H1 (cell line): ENCODE data around the gene RGL3. TPM values are rescaled to one million over a fixed set of nuclear protein-coding genes. Genes with fewer than 3 reads are reported as not detected.
A peak's percentile ranks its signal among the peaks of the same experiment; 100 is the strongest.

Source experiments
- CTCF ChIA-PET: fragments of 300-600 bp; sonication (Branson Sonifier 250); formaldehyde crosslinking; loops from one replicate; lab custom pipeline; 2021; ENCODE audit not compliant: partially characterized antibody; lab: Charles Lee
- POLR2A ChIA-PET: fragments of 300-600 bp; sonication (Branson Sonifier 250); formaldehyde crosslinking; loops from one replicate; lab custom pipeline; 2021; ENCODE audit warnings: inconsistent platforms; ENCODE audit not compliant: partially characterized antibody; lab: Charles Lee
- DNase-seq, 2 experiments: peaks; one replicate each; pipeline versions ENCODE4 v3.0.0 to v3.0.0-alpha.2; 2010 to 2022; ENCODE audit warnings: low spot score in 2 of 2, low read depth in 1 of 2, mixed read lengths in 1 of 2
- FAIRE-seq: peaks from 2 replicates; lab custom pipeline; 2011; peaks lifted over from hg19 to GRCh38; lab: Jason Lieb, UNC
- H2AFZ ChIP-seq: 2 replicates; pipeline ENCODE4 v1.8.1; 2012; ENCODE audit warnings: low read length, inconsistent platforms
- H2AK5ac ChIP-seq: 2 replicates; pipeline ENCODE4 v1.6.1; 2013; ENCODE audit warnings: low read depth, low read length
- H2BK120ac ChIP-seq: replicated peaks from 2 replicates; pipeline ENCODE3; 2013; ENCODE audit warnings: low read depth, low read length, inconsistent platforms
- H2BK12ac ChIP-seq: 2 replicates; pipeline ENCODE4 v1.6.1; 2013; ENCODE audit warnings: low read depth, low read length
- H2BK15ac ChIP-seq: 2 replicates; pipeline ENCODE4 v1.6.1; 2013; ENCODE audit warnings: low read length
- H2BK20ac ChIP-seq: 2 replicates; pipeline ENCODE4 v1.6.1; 2013; ENCODE audit warnings: low read length
- H2BK5ac ChIP-seq: 2 replicates; pipeline ENCODE4 v1.6.1; 2013; ENCODE audit warnings: low read depth, low read length
- H3K14ac ChIP-seq: 2 replicates; pipeline ENCODE4 v1.6.1; 2013; ENCODE audit warnings: inconsistent platforms; ENCODE audit not compliant: insufficient read length
- H3K18ac ChIP-seq: 2 replicates; pipeline ENCODE4 v1.6.1; 2013; ENCODE audit warnings: low read length; ENCODE audit errors: extremely low read depth
- H3K23ac ChIP-seq: 2 replicates; pipeline ENCODE4 v1.6.1; 2013; ENCODE audit warnings: inconsistent platforms; ENCODE audit not compliant: insufficient read length
- H3K23me2 ChIP-seq: 2 replicates; pipeline ENCODE4 v1.6.1; 2013; ENCODE audit warnings: low read depth, low read length
- H3K27ac ChIP-seq: 2 replicates; pipeline ENCODE4 v1.6.1; 2011; ENCODE audit warnings: low read depth, low read length, inconsistent platforms
- H3K27me3 ChIP-seq, 4 experiments: replicated peaks in 1 of 4; 1 replicate in 1 of 4; 2 replicates in 3 of 4; pipeline versions ENCODE4 v1.6.1 to v1.8.1; 2011 to 2013; ENCODE audit warnings: low read length in 3 of 4, mild to moderate bottlenecking in 3 of 4, inconsistent platforms in 2 of 4, mixed read lengths in 2 of 4, moderate library complexity in 1 of 4; ENCODE audit not compliant: control insufficient read depth in 3 of 4, insufficient read depth in 3 of 4; ENCODE audit errors: extremely low read depth in 1 of 4
- H3K36me3 ChIP-seq, 4 experiments: 2 replicates each; pipeline versions ENCODE4 v1.6.1 to v1.8.1; 2011 to 2013; ENCODE audit warnings: mild to moderate bottlenecking in 4 of 4, low read length in 3 of 4, moderate library complexity in 2 of 4, control low read depth in 1 of 4, inconsistent platforms in 1 of 4; ENCODE audit not compliant: insufficient read depth in 4 of 4, control insufficient read depth in 2 of 4
- H3K4ac ChIP-seq: replicated peaks from 2 replicates; pipeline ENCODE3; 2013; ENCODE audit warnings: low read length, low read depth, mixed read lengths, inconsistent platforms; ENCODE audit not compliant: insufficient read length
- H3K4me1 ChIP-seq, 4 experiments: replicated peaks in 1 of 4; 1 replicate in 1 of 4; 2 replicates in 3 of 4; pipeline versions ENCODE4 v1.6.1 to v1.8.1; 2011 to 2013; ENCODE audit warnings: low read length in 3 of 4, inconsistent platforms in 2 of 4, mixed read lengths in 1 of 4; ENCODE audit not compliant: insufficient read depth in 4 of 4, control insufficient read depth in 3 of 4
- H3K4me2 ChIP-seq, 2 experiments: 2 replicates each; pipeline versions ENCODE4 v1.6.1 to v1.8.1; 2011 to 2013; ENCODE audit warnings: low read depth in 2 of 2, low read length in 2 of 2, control low read depth in 1 of 2, inconsistent platforms in 1 of 2, mild to moderate bottlenecking in 1 of 2; ENCODE audit not compliant: insufficient read depth in 1 of 2
- H3K4me3 ChIP-seq, 4 experiments: fragments of 200-600, 300-600 bp in 1 of 4; sonication (generic), shearing (Covaris generic), sonication (Bioruptor Twin) in 1 of 4; 2 replicates each; pipeline versions ENCODE4 v1.5.1 to v1.8.1; 2011 to 2016; ENCODE audit warnings: low read length in 4 of 4, low read depth in 3 of 4, control low read depth in 2 of 4, inconsistent platforms in 2 of 4, mild to moderate bottlenecking in 2 of 4, mixed read lengths in 1 of 4, moderate library complexity in 1 of 4; ENCODE audit not compliant: insufficient read depth in 2 of 4; ENCODE audit errors: extremely low read depth in 1 of 4
- H3K56ac ChIP-seq: replicated peaks from 2 replicates; pipeline ENCODE3; 2013; ENCODE audit warnings: low read depth, mild to moderate bottlenecking, mixed read lengths, low read length, inconsistent platforms; ENCODE audit not compliant: insufficient read length
- H3K79me1 ChIP-seq: 2 replicates; pipeline ENCODE4 v1.6.1; 2013; ENCODE audit warnings: low read depth, low read length, control low read depth
- H3K79me2 ChIP-seq, 2 experiments: 2 replicates each; pipeline versions ENCODE4 v1.6.1 to v1.8.1; 2012 to 2013; ENCODE audit warnings: low read length in 2 of 2, mild to moderate bottlenecking in 2 of 2, inconsistent platforms in 1 of 2; ENCODE audit not compliant: insufficient read depth in 2 of 2, control insufficient read depth in 1 of 2
- H3K9ac ChIP-seq, 4 experiments: replicated peaks in 1 of 4; 1 replicate in 1 of 4; 2 replicates in 3 of 4; pipeline versions ENCODE4 v1.6.1 to v1.8.1; 2011 to 2013; ENCODE audit warnings: low read depth in 3 of 4, low read length in 3 of 4, control low read depth in 2 of 4, mild to moderate bottlenecking in 2 of 4, moderate library complexity in 2 of 4, inconsistent platforms in 1 of 4; ENCODE audit errors: extremely low read depth in 1 of 4
- H3K9me3 ChIP-seq, 2 experiments: 2 replicates each; pipeline versions ENCODE4 v1.6.1 to v1.8.1; 2012 to 2013; ENCODE audit warnings: mild to moderate bottlenecking in 2 of 2, moderate library complexity in 2 of 2, control low read depth in 1 of 2, inconsistent platforms in 1 of 2, low read depth in 1 of 2, low read length in 1 of 2, mixed read lengths in 1 of 2; ENCODE audit not compliant: insufficient read depth in 2 of 2
- H4K20me1 ChIP-seq, 2 experiments: replicated peaks in 1 of 2; 2 replicates each; pipeline versions ENCODE3 to v1.8.1; 2011 to 2013; ENCODE audit warnings: inconsistent platforms in 2 of 2, low read length in 2 of 2, mild to moderate bottlenecking in 1 of 2; ENCODE audit not compliant: insufficient read depth in 2 of 2, control insufficient read depth in 1 of 2
- H4K5ac ChIP-seq: 2 replicates; pipeline ENCODE4 v1.6.1; 2013; ENCODE audit warnings: low read length, low read depth, mixed read lengths, inconsistent platforms; ENCODE audit not compliant: insufficient read length
- H4K8ac ChIP-seq: 2 replicates; pipeline ENCODE4 v1.8.0; 2013; ENCODE audit warnings: mild to moderate bottlenecking, moderate library complexity, low read length, inconsistent platforms; ENCODE audit not compliant: insufficient read depth; ENCODE audit errors: extremely low read depth
- H4K91ac ChIP-seq: replicated peaks from 2 replicates; pipeline ENCODE3; 2013; ENCODE audit warnings: low read length, mixed read lengths, inconsistent platforms; ENCODE audit not compliant: insufficient read length
- BACH1 ChIP-seq: IDR thresholded peaks from 2 replicates; pipeline ENCODE4 v1.6.1; 2012; ENCODE audit warnings: low read length, improper control_type of control experiment
- CBX5 ChIP-seq: fragments of 300-800, 300-1000 bp; sonication (generic); IDR thresholded peaks from 2 replicates; pipeline ENCODE4 v1.7.1; 2016; ENCODE audit warnings: antibody characterized with exemption, low read length, low read depth
- EGR1 ChIP-seq: IDR thresholded peaks from 2 replicates; pipeline ENCODE4 v1.6.1; 2011; ENCODE audit warnings: low read depth, low read length, borderline replicate concordance
- GTF2F1 ChIP-seq: IDR thresholded peaks from 2 replicates; pipeline ENCODE4 v1.6.1; 2012; ENCODE audit warnings: low read depth, low read length, improper control_type of control experiment, borderline replicate concordance
- JUN ChIP-seq: IDR thresholded peaks from 2 replicates; pipeline ENCODE4 v1.6.1; 2011; ENCODE audit warnings: low read depth, mild to moderate bottlenecking, improper control_type of control experiment, low read length
- KDM4A ChIP-seq: IDR thresholded peaks from one replicate; pipeline ENCODE4 v1.7.1; 2012; ENCODE audit warnings: low read depth, mild to moderate bottlenecking, moderate library complexity, low read length, inconsistent platforms; ENCODE audit not compliant: severe bottlenecking
- POU5F1 ChIP-seq: IDR thresholded peaks from 2 replicates; pipeline ENCODE4 v1.6.1; 2011; ENCODE audit warnings: low read depth, mild to moderate bottlenecking, low read length, moderate library complexity
- SAP30 ChIP-seq: fragments of 300-600 bp; sonication (generic); IDR thresholded peaks from 2 replicates; pipeline ENCODE4 v1.7.1; 2012; ENCODE audit warnings: low read length, moderate library complexity, mild to moderate bottlenecking, inconsistent platforms; ENCODE audit not compliant: insufficient read depth, insufficient replicate concordance
- SIN3A ChIP-seq, 2 experiments: IDR thresholded peaks in 1 of 2; conservative IDR thresholded peaks in 1 of 2; 2 replicates each; pipeline ENCODE4 v1.6.1; 2011 to 2012; ENCODE audit warnings: low read length in 2 of 2, improper control_type of control experiment in 1 of 2, low read depth in 1 of 2, mild to moderate bottlenecking in 1 of 2
- SP4 ChIP-seq: IDR thresholded peaks from 2 replicates; pipeline ENCODE4 v1.6.1; 2012; ENCODE audit warnings: low read length, inconsistent platforms
- WGBS, 2 experiments: shearing (Covaris generic) in 1 of 2; methylation state at CpG; one replicate each; pipeline versions ENCODE4 v1.1.6 to v1.1.7; 2013 to 2015; ENCODE audit warnings: low lambda C conversion rate in 2 of 2, mixed read lengths in 2 of 2, inconsistent platforms in 1 of 2, low coverage in 1 of 2, missing lambda C conversion rate in 1 of 2; ENCODE audit not compliant: insufficient replicate concordance in 2 of 2, insufficient coverage in 1 of 2, insufficient read length in 1 of 2; ENCODE audit errors: extremely low coverage in 1 of 2, missing lambda C conversion rate in 1 of 2; 5-methylcytosine and 5-hydroxymethylcytosine counted together
- polyA plus RNA-seq, 7 experiments: library from polyadenylated mRNA; depleted of rRNA in 3 of 7; stranded (reverse) in 5 of 7; unstranded in 2 of 7; fragments of >200 nt in 5 of 7; fragments of 200-250 nt in 2 of 7; gene quantifications; 1 replicate in 5 of 7; 2 replicates in 1 of 7; 4 replicates in 1 of 7; pipeline versions ENCODE4 v1.2.1 to v1.2.3, GENCODE V29; 2011 to 2013; ENCODE audit warnings: missing spikeins in 2 of 7, mixed read lengths in 2 of 7
- total RNA-seq: library from RNA; stranded (reverse); fragmentation: NEBNext Ultra II Directional; extraction: Animal tissue kit (Norgen Biotek cat#: 25700); gene quantifications from 2 replicates; pipeline ENCODE4 v1.2.1, GENCODE V29; 2021

RGL3 gene
- total and polyA plus RNA-seq, 2 of the 8 experiments (the other 6 are each of a cell fraction or from before 2014, with no cell fraction given) = 36.9 to 40.9 TPM

DNA sequence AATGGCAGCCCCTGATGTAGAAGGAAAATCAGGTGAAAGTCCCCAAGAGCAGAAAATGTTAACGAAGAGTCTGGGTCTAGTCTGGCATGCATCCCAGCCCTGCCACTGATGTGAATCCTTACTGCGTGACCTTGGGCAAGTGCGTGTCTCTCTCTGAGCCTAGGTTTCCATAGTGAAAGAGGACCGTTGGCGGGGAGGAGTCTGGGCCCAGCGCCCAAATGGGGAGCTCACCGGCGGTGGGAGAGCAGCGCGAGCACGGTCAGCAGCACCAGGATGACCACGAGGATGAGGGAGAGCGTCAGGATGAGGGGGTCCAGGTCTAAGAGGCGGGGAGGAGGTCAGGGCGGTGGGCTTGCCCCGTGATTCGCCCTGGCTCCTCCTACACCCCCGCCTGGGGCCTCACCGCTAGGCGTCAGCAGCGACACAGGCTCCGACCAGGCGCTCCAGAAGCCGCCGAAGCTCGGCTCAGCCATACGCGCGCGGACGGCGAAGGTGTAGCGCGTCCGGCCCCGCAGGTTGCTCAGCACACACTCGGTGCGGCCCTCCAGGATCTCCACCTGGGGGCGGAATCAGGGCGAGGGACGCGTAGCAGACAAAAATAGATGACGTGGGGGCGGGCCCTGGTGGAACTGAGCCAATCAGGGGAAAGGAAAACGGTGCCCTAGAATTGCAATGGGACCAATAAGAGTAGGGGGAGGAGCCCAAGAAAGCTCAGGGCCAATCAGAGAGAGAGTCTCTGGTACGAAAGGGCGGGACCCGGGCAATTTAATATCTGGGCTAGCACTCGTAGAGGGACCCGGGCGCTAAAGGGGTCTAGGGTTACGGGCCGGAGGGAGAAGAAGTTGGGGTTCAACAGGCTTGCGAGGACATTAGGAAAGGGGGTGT, 38.2 kb downstream of the RGL3 start:
- H2BK120ac ChIP-seq = no peak overlapping the region
- peak overlapping the region; percentile 69 to 88 for H3K4me2 ChIP-seq
- H3K18ac ChIP-seq = peak overlapping the region; percentile 89; the same call in 1 of the 2 replicates
- no peak overlapping the region for H2AK5ac ChIP-seq
- peak overlapping the region; percentile 81; the same call in 1 of the 2 replicates for H2BK15ac ChIP-seq
- peaks cover 2 to 4% of the 10 kb centered on the region in 2 experiments for H4K20me1 ChIP-seq
- H3K56ac ChIP-seq = no peak overlapping the region
- H3K79me1 ChIP-seq = peaks cover 2% of the 10 kb centered on the region; the same call in 1 of the 2 replicates
- H3K9me3 ChIP-seq = no peaks in the 10 kb centered on the region
- no peak overlapping the region for H3K14ac ChIP-seq
- whole genome bisulfite sequencing, 2 experiments = 4% methylated on average over 44 of the region's 54 CpGs; no CpG with 5 or more reads in 1 of the 2 experiments
- H2BK20ac ChIP-seq = no peak overlapping the region
- peak overlapping the region; percentile 35 to 60 (median 54) for H3K9ac ChIP-seq
- H3K27ac ChIP-seq = peak overlapping the region; percentile 76; the same call in 1 of the 2 replicates
- no peaks in the 10 kb centered on the region for H3K27me3 ChIP-seq
- no peak overlapping the region for H3K23ac ChIP-seq
- H3K4me3 ChIP-seq = peak overlapping the region; percentile 55 to 79 (median 69)
- H3K79me2 ChIP-seq = no peaks in the 10 kb centered on the region
- no peak overlapping the region for H3K4ac ChIP-seq
- H4K91ac ChIP-seq = peak overlapping the region; percentile 37
- H4K5ac ChIP-seq = peak overlapping the region; percentile 31
- H3K4me1 ChIP-seq = peaks cover 0 to 11% (median 5%) of the 10 kb centered on the region in 4 experiments; a peak in 5 of 7 replicates
- DNase-seq = peak; percentile 93 to 95
- H3K23me2 ChIP-seq = peaks cover 24% of the 10 kb centered on the region
- 0 out of 2 replicates have a peak overlapping the region, but pooled peaks have one; percentile 20 for H4K8ac ChIP-seq
- no peak for FAIRE-seq
- ChIA-PET POLR2A (interaction anchor here (0.7 to 4.7 kb wide), 27 partner anchors 9 to 178 kb away, joined by 3 to 48 read pairs (median 5); partner anchors contain the start of genes ECSIT, ELAVL3, ELOF1 and ODAD3), CTCF (interaction anchor here (0.5 to 16.8 kb wide), 41 partner anchors 10 to 233 kb away, joined by 3 to 197 read pairs (median 6); partner anchors contain the start of genes CCDC159, CNN1, ELAVL3 and ODAD3)
- H3K36me3 ChIP-seq = no peaks in the 10 kb centered on the region
- H2AFZ ChIP-seq = peak overlapping the region; percentile 83
- H2BK5ac ChIP-seq = peak overlapping the region; percentile 84
- H2BK12ac ChIP-seq = peak overlapping the region; percentile 82
- TF ChIP-seq POU5F1 = no peak
- no peak for TF ChIP-seq GTF2F1
- TF ChIP-seq SP4 = peak; percentile 89
- TF ChIP-seq EGR1 = peak; percentile 28; the same call in 1 of the 2 replicates
- no peak for TF ChIP-seq CBX5
- TF ChIP-seq JUN = no peak
- peak in 1 of 2 experiments; percentile 68; a peak in 1 of 4 replicates for TF ChIP-seq SIN3A (conservative IDR thresholded peaks at IDR 0.05 in 1 of 2, IDR thresholded peaks at IDR 0.05 in 1 of 2; ENCODE audit: low read depth in 1 of 2, low read length in 2 of 2)
- peak; percentile 52 for TF ChIP-seq KDM4A
- TF ChIP-seq SAP30 = no peak
- no peak for TF ChIP-seq BACH1
